Mammary epithelial cell (primary cell): ENCODE results near the gene P2RY11.

Source experiments
- CTCF ChIP-seq, 2 donors: IDR thresholded peaks in 1 of 2; conservative IDR thresholded peaks in 1 of 2; 2 replicates each; pipeline ENCODE4 v1.5.1; 2011 to 2012; ENCODE audit warnings: inconsistent platforms in 2 of 2, low read length in 2 of 2, mild to moderate bottlenecking in 2 of 2, control low read depth in 1 of 2, low read depth in 1 of 2; ENCODE audit not compliant: insufficient read depth in 1 of 2; ENCODE audit errors: extremely low read depth in 1 of 2
- EZH2 ChIP-seq: IDR thresholded peaks from 2 replicates; pipeline ENCODE4 v1.6.1; 2012; ENCODE audit warnings: low read length, inconsistent platforms, borderline replicate concordance

- TF ChIP-seq CTCF (conservative IDR thresholded peaks at IDR 0.05 in 1 of 2, IDR thresholded peaks at IDR 0.05 in 1 of 2; ENCODE audit: extremely low read depth in 1 of 2, insufficient read depth in 1 of 2, low read depth in 1 of 2, low read length in 2 of 2) (no peak), EZH2 (no peak)
Measured at GRCh38 chr19:10086591-10087192, 24.8 kb upstream of the P2RY11 start.
